Common myeloid progenitor, CD34-positive (primary cell): ENCODE results near the gene TMEM184B.

Source experiments
- CTCF ChIA-PET: fragments of 350-600 bp; sonication (Branson Sonifier 250); formaldehyde crosslinking; loops from one replicate; lab custom pipeline; 2021; ENCODE audit warnings: antibody characterized with exemption; lab: Charles Lee
- POLR2A ChIA-PET: fragments of 350-600 bp; sonication (Branson Sonifier 250); formaldehyde crosslinking; loops from one replicate; lab custom pipeline; 2021; ENCODE audit warnings: antibody characterized with exemption; lab: Charles Lee
- DNase-seq, 3 donors: peaks; one replicate each; pipeline versions ENCODE4 v3.0.0 to v3.0.0-alpha.2; 2013
- H3K27ac ChIP-seq, 2 experiments: 1 replicate in 1 of 2; 2 replicates in 1 of 2; pipeline ENCODE4 v1.7.0; 2013; ENCODE audit warnings: inconsistent platforms in 2 of 2, low read length in 2 of 2, mild to moderate bottlenecking in 2 of 2, low read depth in 1 of 2, moderate library complexity in 1 of 2; ENCODE audit not compliant: severe bottlenecking in 2 of 2, insufficient read depth in 1 of 2, poor library complexity in 1 of 2
- H3K27me3 ChIP-seq, 5 experiments: replicated peaks in 2 of 5; 1 replicate in 3 of 5; 2 replicates in 2 of 5; pipeline versions ENCODE4 v1.6.1 to v1.7.0; 2013; ENCODE audit warnings: low read length in 4 of 5, mild to moderate bottlenecking in 2 of 5, moderate library complexity in 2 of 5, inconsistent platforms in 1 of 5; ENCODE audit not compliant: insufficient read depth in 5 of 5, control insufficient read depth in 4 of 5
- H3K36me3 ChIP-seq, 4 experiments: 1 replicate in 2 of 4; 2 replicates in 2 of 4; pipeline versions ENCODE4 v1.6.1 to v1.7.0; 2013; ENCODE audit warnings: low read length in 3 of 4, control low read depth in 1 of 4, mild to moderate bottlenecking in 1 of 4; ENCODE audit not compliant: control insufficient read depth in 4 of 4, insufficient read depth in 4 of 4
- H3K4me1 ChIP-seq, 4 experiments: 1 replicate in 3 of 4; 2 replicates in 1 of 4; pipeline versions ENCODE4 v1.6.1 to v1.7.1; 2013; ENCODE audit warnings: low read length in 3 of 4, mild to moderate bottlenecking in 3 of 4, control low read depth in 1 of 4, inconsistent platforms in 1 of 4, moderate library complexity in 1 of 4; ENCODE audit not compliant: control insufficient read depth in 4 of 4, insufficient read depth in 4 of 4; ENCODE audit errors: control extremely low read depth in 1 of 4
- H3K4me3 ChIP-seq, 7 experiments: 1 replicate in 4 of 7; 2 replicates in 3 of 7; pipeline versions ENCODE4 v1.5.1 to v1.7.0; 2013; ENCODE audit warnings: mild to moderate bottlenecking in 7 of 7, low read length in 6 of 7, moderate library complexity in 6 of 7, inconsistent platforms in 2 of 7, low read depth in 2 of 7, control low read depth in 1 of 7; ENCODE audit not compliant: insufficient read depth in 4 of 7, control insufficient read depth in 1 of 7; ENCODE audit errors: extremely low read depth in 1 of 7
- H3K9me3 ChIP-seq, 5 experiments: 1 replicate in 4 of 5; 2 replicates in 1 of 5; pipeline versions ENCODE4 v1.6.1 to v1.7.1; 2013; ENCODE audit warnings: low read length in 4 of 5, mild to moderate bottlenecking in 2 of 5, inconsistent platforms in 1 of 5, low read depth in 1 of 5, moderate library complexity in 1 of 5; ENCODE audit not compliant: control insufficient read depth in 4 of 5, insufficient read depth in 2 of 5; ENCODE audit errors: control extremely low read depth in 1 of 5
- WGBS: methylation state at CpG from one replicate; pipeline ENCODE4 v1.1.5; 2013; ENCODE audit not compliant: insufficient coverage; 5-methylcytosine and 5-hydroxymethylcytosine counted together

The TMEM184B gene

DNA sequence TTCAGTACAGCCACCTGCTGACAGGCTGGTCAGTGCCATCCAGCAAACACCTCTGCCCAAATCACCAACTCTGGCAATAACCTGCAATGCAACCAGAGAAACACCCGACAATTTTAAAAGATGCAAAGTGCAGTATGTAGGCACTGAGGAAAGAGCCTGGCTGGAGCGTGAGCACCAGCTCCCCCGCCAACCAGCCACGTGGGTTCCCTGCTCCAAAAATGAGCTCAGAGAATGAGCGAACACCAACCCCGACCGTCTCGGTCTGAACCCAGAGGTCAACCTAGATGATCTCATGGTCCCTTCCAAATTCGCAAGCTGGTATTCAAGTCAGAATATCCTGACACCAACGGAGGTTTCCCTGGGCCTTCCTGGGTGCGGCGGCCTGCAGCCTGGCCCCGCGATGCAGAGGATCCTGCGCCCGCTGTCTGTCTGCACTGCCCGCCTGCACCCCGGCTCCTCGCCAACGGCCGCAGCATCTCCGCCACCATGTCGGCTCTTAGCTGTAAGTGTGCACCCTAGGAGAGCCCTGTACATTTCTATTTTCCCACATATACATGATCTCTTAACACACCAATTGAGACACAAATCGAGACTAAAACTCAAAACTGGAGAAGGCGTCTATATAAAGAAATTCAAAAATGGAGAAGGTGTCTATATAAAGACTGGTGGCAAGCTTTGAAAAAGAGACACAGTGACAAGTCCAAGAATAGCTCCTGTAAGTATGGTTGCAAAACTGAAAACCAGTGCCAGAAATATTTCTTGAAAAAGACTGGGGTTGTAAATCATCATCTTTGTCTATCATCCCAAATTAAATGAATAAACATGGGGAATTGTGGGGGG lies 22.8 kb downstream of the TMEM184B start:
- peaks cover 2 to 25% (median 14%) of the 10 kb centered on the region in 4 experiments for H3K36me3 ChIP-seq
- no peak overlapping the region for H3K27ac ChIP-seq
- H3K4me1 ChIP-seq, result peaks cover 0 to 2% (median 0%) of the 10 kb centered on the region in 4 experiments
- H3K9me3 ChIP-seq, result peaks cover 0 to 4% (median 0%) of the 10 kb centered on the region in 5 experiments
- H3K4me3 ChIP-seq, result no peak overlapping the region
- POLR2A ChIA-PET, result no interaction called here
- CTCF ChIA-PET, result interaction anchor here (0.6 kb wide), 1 partner anchor 20 kb away, joined by 3 read pairs; no protein-coding TSS in a partner anchor
- WGBS, result 96% methylated on average over 22 of the region's 25 CpGs
- DNase-seq, result no peak
- no peaks in the 10 kb centered on the region for H3K27me3 ChIP-seq

GRCh38 chr22:38249301-38249700 lies 23.5 kb downstream of the TMEM184B start:
- H3K36me3 ChIP-seq, result peaks cover 2 to 29% (median 16%) of the 10 kb centered on the region in 4 experiments
- no peaks in the 10 kb centered on the region for H3K27me3 ChIP-seq
- H3K9me3 ChIP-seq, result peaks cover 0 to 4% (median 0%) of the 10 kb centered on the region in 5 experiments
- no peak overlapping the region for H3K27ac ChIP-seq
- ChIA-PET POLR2A (no interaction called here), CTCF (interaction anchor here (0.6 kb wide), 1 partner anchor 19 kb away, joined by 3 read pairs; no protein-coding TSS in a partner anchor)
- H3K4me3 ChIP-seq, result no peak overlapping the region
- no peak for DNase-seq
- 100% methylated on average over 2 of the region's 3 CpGs for WGBS
- peaks cover 0 to 2% (median 0%) of the 10 kb centered on the region in 4 experiments for H3K4me1 ChIP-seq

GRCh38 chr22:38248280-38248679 lies 24.5 kb downstream of the TMEM184B start:
- H3K9me3 ChIP-seq, result peaks cover 0 to 4% (median 0%) of the 10 kb centered on the region in 5 experiments
- 100% methylated on average over 3 of the region's 6 CpGs for WGBS
- H3K4me1 ChIP-seq, result peaks cover 0 to 2% (median 0%) of the 10 kb centered on the region in 4 experiments

DNA sequence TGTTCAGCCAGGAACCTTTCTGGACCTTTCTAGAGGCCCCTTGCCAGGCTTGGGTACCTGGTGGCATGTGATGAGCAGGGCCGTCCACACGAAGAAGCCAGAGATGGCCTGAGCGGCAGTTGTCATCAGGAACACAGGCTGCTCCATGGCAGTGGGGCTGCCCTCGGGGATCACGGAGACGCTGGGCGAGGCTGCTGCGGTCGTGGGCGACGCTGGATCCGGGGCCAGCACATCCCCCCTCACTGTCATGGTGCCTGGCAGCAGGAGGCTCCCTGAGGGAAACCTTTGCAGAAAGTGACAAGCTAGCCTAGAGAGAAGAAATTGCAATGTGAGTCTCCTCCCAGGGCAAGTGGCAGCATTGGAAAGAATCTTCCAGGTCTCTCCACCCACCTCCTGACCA lies 25.1 kb downstream of the TMEM184B start:
- CTCF ChIA-PET, result no interaction called here
- POLR2A ChIA-PET, result no interaction called here
- no peak overlapping the region for H3K27ac ChIP-seq
- no peak overlapping the region for H3K4me3 ChIP-seq
- peaks cover 0 to 4% (median 0%) of the 10 kb centered on the region in 5 experiments for H3K9me3 ChIP-seq
- peaks cover 0 to 2% (median 0%) of the 10 kb centered on the region in 4 experiments for H3K4me1 ChIP-seq
- peaks cover 2 to 36% (median 23%) of the 10 kb centered on the region in 4 experiments for H3K36me3 ChIP-seq
- DNase-seq, result no peak
- H3K27me3 ChIP-seq, result no peaks in the 10 kb centered on the region
- 98% methylated on average over 12 of the region's 12 CpGs for WGBS

More at GRCh38 chr22:38248280-38248679, 24.5 kb downstream of the TMEM184B start:
- no peak for DNase-seq
- POLR2A ChIA-PET, result no interaction called here
- CTCF ChIA-PET, result no interaction called here
- Histone ChIP-seq H3K4me3 (no peak overlapping the region), H3K27ac (no peak overlapping the region), H3K27me3 (no peaks in the 10 kb centered on the region), H3K36me3 (peaks cover 2 to 34% (median 22%) of the 10 kb centered on the region in 4 experiments)

DNA sequence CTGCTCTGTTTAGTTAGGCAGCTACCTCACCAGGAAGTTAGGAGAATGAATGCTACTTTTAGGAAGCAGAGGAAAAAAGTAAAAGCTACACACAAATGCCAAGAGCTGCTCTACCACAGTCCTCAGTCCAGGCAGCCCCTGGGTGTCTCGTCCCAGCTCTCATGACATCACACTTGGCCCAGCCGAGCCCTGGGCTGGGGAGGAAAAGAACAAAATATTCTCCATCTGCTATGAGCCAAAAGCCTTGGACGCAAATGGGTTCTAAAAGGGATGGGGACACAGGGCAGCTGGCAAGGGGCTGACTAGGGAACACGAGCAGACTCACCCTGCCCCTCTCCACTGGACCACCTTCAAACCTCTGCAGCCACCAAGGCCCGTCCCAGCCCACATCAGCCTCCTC lies 26.1 kb downstream of the TMEM184B start:
- 91% methylated on average over 3 of the region's 5 CpGs for WGBS
- Histone ChIP-seq H3K36me3 (peaks cover 2 to 36% (median 23%) of the 10 kb centered on the region in 4 experiments), H3K9me3 (peaks cover 0 to 4% (median 0%) of the 10 kb centered on the region in 5 experiments), H3K27me3 (no peaks in the 10 kb centered on the region), H3K27ac (no peak overlapping the region), H3K4me1 (peaks cover 0 to 2% (median 0%) of the 10 kb centered on the region in 4 experiments), H3K4me3 (no peak overlapping the region)
- no peak for DNase-seq
- ChIA-PET CTCF (interaction anchor here (1.3 kb wide), 2 partner anchors 16 to 132 kb away, joined by 4 to 5 read pairs; no protein-coding TSS in a partner anchor), POLR2A (interaction anchor here (0.7 kb wide), 1 partner anchor 31 kb away, joined by 3 read pairs; no protein-coding TSS in a partner anchor)

DNA sequence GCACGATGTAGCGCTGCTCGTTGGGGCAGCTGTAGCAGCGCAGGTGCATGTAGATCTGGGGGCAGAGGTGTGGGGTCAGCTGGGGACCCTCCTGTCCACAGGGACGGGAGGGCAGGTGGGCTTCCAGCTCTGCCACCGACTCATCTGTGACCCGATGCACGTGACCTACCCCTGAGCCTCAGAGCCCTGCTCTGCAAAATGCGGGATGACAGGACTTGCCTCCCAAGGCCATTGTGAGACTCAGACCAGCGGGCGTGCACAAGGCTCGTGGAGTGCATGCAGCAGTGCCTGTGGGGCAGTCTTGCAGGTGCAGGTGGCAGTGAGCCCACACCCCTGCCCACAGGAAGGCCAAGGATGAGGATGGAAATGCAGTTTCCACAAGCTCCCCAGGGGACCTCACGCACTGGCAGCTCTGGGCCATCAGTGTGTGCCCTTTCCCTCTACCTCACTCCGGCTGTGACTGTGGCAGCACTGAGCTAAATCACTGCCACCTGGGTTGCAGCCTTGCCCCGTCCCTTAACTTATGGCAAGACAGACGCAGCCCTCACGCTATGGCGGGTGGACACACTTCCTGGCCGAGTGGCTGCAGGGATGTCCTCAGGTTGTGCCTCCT lies 26.7 kb downstream of the TMEM184B start:
- CTCF ChIA-PET, result interaction anchor here (1.3 kb wide), 2 partner anchors 16 to 132 kb away, joined by 4 to 5 read pairs; no protein-coding TSS in a partner anchor
- no peak for DNase-seq
- H3K27me3 ChIP-seq, result no peaks in the 10 kb centered on the region
- H3K4me1 ChIP-seq, result no peaks in the 10 kb centered on the region
- peaks cover 0 to 4% (median 0%) of the 10 kb centered on the region in 5 experiments for H3K9me3 ChIP-seq
- POLR2A ChIA-PET, result no interaction called here
- no peak overlapping the region for H3K4me3 ChIP-seq
- 95% methylated on average over 18 of the region's 19 CpGs for WGBS
- peaks cover 2 to 36% (median 23%) of the 10 kb centered on the region in 4 experiments for H3K36me3 ChIP-seq
- H3K27ac ChIP-seq, result no peak overlapping the region
